SW 1271 (cell line): ENCODE data around the gene RNF32.
"Not testable (repeated sequence)": the region's sequence is repeated elsewhere in the genome, so short reads cannot be mapped to it uniquely, and the experiment has no call there.

Source experiments
- DNase-seq, 2 experiments: peaks; one replicate each; lab custom pipeline; 2025; lab: John Stamatoyannopoulos, UW

Gene RNF32

DNA sequence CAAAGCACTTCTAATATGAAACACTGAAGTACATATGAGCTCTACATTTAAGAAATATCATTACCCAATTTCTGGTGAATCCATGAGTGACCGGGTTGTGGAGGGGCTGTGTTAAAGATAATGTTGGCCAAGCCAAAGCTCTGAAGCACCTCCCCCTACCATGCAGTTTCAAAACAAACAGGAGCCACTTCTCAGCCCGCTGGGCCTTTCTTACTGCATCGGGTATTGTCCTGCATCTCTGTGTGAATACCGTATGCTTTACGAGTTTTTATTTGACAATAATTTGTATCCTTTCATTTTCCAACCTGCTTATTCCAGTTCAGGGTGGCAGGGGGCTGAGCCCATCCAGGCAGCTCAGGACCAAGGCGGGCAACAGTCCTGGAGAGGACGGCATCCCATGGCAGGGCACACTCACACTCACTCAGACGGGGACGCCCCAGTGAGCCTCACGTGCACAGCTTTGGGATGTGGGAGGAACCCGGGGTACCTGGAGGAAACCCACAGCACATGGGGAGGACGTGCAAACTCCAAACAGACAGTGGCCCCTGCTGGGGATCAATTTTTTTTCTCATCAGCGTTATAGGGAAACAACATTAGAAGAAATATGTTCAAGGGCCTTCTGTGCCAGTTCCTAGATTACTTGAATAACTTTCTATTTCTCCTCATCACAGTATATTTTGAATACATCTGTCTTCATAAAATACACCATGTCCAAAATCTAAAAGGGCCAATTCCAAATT, 1.9 kb downstream of the RNF32 start:
- no peak for DNase-seq

DNA sequence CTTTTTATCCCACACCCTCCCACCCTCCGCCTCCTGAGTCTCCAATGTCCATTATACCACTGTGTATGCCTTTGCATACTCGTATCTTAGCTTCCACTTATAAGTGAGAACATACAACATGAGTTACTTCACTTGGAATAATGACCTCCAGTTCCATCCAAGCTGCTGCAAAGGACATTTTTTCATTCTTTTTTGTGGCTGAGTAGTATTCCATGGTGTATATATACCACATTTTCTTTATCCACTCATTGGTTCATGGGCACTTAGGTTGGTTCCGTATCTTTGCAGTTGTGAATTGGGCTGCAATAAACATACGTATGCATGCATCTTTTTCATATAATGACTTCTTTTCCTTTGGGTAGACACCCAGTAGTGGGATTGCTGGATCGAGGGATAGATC, 6.8 kb downstream of the RNF32 start:
- not testable (repeated sequence) for DNase-seq

DNA sequence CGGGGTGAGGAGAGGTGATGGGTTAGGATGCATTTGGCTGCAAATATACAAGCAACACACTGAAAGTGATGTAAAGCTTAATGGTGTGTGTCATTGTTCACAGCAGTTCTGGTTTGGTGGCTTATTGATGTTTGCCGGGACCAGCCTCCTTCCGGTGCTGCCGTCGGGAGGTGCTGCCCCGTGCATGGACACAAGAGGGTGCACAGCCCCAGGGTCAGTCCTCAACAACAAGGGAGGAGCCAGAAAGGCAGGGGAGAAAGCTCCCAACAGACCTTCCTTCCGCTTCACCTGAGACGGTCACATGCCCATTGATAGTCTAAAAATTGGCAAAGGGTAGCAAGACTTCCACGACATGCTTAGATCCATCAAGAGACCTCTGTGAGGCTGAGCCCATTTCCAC, 9.5 kb downstream of the RNF32 start:
- no peak for DNase-seq

DNA sequence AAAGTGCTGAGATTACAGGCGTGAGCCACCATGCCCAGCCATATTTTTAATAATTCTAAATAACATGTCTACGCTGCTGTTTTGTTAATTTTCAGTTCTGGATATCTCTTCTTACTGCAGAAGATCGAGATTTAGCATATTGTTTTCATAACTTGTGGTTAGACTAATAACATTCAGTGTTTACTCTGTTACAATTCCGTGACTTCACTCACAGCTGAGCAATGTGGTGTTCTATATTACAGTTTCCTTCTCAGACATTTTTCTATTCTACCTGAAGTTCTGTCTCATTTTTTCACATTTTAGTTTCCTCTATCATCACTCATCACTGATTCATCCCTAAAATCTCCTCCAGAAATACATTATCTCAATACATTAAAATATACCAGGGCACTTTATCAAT, 10.9 kb downstream of the RNF32 start:
- DNase-seq: no peak

DNA sequence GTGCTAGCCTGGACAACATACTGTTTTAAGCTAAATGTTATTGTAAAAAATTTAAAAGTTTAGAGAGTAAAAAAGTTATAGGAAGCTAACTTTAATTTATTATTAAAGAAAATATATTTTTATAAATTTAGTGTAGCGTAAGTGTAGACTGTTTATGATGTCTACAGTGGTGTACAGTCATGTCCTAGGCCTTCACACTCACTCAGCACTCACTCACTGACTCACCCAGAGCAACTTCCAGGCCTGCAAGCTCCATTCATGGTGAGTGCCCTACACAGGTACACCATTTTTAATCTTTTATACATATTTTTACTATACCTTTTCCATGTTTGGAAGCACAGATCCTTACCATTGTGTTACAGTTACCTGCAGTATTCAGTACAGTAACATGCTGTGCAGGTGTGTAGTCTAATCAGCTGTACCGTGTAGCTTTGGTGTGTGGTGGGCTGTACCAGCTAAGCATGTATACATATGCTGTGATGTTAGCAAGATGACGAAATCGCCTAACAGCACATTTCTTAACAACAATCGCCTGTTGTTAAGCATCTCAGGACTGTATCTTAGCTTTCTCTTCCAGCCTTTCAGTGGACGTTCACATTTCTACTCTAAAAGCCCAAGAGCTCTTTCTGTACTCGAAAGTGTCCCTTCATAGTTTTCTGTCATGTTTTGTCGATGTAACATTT, 12.5 kb downstream of the RNF32 start:
- no peak for DNase-seq

DNA sequence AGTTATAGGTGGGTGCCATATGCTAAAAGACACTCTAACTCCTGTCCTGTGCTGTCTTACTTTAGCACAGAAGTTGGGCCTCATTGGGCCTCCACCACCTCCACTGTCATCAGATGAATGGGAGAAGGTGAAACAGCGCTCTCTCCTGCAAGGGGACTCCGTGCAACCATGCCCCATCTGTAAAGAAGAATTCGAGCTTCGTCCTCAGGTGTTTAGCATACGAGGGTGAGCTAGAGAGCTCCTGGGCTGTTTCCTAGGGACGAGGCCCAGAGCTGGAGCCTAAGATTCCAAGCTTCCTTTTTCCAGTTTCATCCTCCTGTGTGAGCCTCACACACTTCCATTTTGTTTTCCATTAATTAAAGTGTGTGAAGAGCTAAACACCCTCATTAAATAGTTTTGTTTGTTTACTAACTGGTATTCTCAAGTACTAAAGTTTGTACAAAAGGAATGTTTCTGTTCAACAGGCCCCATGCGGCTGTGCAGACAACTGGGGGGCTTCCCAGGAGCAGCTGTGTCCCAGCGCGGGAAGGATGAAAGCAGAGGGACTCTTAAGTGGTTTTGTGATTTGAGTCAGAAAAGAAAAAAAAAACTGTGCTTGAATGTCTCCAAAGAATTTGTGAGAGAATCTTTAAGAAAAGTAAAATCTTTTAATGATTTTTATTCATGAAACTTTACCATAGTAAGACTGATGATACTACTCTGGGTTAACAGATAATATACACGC, 14.1 kb downstream of the RNF32 start:
- DNase-seq: no peak

DNA sequence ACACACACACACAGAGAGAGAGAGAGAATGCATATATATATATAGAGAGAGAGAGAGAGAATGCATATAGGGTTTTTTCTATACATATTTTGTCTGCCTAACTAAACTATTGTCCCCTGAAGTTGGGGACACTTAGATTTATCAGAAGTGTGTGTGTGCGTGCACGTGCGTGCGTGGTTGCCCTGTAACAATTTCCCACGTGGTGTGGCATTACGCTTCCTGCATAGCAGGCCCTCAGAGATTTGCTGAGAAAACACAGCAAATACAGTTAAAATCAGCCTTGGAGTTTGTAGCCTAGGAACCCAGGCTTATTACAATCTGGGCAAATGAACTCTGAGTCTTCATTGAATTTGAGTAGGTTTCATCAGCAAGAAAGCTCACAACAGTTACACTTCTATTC, 14.7 kb downstream of the RNF32 start:
- no peak for DNase-seq

DNA sequence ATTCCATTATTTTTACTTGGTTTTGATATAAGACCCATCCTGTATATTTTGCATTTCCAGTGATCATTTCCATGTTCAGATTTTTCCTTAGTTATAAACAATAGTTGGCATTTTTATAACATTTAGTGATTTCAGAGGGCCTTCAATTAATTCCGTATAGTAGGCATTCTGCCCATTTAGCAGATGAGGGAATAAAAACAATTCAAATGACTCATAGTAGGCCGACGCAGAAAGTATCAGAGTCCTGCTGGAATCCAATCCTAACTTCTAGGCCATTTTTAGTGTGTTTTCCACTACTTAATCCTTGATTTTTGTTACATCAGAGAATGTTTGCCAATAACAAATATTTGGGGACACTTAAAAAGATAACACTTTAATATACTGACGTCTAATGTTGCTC, 15.4 kb downstream of the RNF32 start:
- DNase-seq: no peak

DNA sequence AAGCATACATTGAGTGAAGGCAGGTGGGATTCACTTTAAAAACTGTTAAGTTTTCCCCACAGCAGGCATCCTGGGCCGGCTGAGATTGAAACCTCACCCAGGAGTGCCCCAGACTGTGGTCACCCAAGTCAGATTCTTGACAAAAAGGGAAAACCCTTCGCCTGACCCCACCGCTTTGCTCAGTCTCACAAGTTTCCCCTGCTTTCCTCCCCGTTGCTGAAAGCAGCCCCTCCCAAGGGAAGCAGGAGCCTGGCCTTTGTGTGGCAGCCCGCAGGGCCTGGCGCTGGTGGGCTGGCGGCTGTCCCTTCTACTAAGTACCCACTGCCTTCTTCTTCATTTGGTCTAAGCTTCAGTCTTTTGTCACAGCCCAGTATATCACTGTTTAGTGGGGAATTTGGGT, 16.0 kb downstream of the RNF32 start:
- DNase-seq: no peak

DNA sequence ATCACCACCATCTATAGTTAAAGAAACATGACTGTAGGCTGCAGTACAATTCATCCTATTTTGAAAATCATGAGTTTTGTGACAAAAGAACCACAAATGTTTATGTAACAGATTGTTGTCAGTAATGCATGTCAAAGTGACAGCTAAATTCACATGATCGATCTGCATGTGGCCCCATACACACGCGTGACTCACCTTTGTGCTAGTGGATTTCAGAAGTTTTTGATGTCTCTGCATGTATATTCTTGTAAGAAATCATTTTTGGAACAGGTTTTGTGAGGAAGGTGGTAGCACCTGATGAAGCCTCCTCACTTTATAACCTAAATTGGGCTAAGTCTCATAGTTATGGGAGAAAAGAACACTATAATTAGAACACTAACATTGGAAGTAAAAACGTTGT, 17.1 kb downstream of the RNF32 start:
- DNase-seq: no peak

DNA sequence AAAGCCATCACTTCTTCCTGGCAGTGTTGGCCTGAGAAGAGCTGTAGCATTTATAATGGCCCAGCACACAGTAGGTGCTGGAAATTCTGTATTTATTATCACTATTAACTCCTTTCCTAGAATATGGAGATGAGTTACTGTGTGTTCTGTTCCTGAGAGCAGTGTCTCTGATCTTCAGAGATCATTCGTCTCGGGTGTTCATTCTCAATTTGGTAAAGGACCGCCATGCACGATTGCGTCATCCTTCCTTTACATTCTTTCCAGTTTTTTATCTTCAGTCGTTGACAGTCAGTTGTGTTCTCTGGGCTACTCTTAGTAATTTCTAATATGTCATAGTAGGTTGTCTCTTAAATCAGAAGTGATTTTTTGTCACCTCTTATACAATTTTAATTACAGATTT, 18.6 kb downstream of the RNF32 start:
- no peak for DNase-seq

DNA sequence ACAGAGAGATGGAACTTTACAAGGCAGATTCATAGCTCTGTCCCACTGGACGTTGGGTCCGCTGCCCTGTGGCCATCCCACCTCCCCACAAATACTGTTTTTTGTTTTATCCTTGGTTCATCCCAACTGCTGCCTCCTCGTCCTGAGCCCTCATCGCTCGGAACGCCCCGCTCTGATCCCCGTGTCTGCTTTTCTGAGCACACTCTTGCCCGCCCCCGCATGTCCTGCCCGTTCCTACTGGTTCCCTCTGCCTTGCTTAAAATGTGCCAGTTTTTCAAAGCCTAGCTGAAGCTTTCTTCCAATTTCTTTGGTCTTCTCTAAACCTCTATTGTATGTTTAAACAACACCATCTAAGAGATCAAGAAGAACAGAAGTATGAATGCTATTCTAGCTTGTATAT, 19.4 kb downstream of the RNF32 start:
- DNase-seq: no peak

DNA sequence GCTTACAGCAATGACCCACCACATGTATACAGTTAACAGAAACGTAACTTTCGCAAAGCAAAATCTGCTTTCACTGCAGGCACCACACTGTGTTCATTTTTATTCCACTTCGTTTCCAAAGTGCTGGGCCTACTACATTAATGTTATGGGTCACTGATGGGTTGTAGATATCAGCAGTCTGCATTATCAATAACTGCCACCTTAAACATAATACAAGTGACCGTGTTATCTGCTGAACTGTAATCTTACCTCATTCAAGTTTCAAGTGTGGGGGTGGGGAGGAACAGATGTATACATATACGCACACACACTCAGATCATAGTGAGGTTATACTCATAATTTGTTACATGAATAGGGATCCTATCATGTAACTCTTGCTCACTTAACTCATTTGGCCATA, 21.1 kb downstream of the RNF32 start:
- no peak for DNase-seq

DNA sequence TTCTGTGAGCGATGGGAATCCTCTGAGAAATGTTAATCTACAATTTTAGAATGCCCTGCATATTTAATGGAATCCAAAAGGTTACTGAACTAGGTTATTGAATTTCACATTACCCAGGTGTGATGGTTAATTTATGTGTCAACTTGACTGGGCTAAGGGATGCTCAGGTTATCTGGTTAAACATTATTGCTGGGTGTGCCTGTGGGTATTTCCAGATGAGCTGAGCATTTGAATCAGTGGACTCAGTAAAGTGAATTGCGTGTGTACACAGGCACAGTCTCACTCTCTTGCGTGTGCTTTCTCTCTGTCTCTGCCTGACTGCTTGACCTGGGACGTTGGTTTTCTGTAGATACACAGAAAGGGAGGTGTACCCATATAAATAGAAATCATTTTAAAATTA, 21.7 kb downstream of the RNF32 start:
- DNase-seq: no peak

DNA sequence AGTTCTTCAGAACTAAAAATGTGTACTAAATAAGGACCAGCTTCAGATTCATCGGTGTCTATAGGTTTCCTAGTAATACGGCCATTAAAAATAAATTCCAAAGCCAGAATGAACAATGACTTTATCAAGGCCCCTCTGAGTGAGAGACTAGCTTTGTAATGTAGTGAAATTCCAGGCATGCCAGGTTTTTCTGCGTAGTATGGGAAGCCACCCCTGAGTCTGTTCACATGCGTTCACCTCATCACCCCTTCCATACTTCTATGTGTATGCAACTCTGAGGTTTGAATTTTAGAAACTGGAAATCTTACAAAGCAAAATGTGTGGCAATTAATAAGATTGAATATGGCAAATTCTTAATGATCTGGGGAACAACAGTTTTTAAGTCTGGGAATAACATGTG, 24.5 kb downstream of the RNF32 start:
- DNase-seq: no peak

DNA sequence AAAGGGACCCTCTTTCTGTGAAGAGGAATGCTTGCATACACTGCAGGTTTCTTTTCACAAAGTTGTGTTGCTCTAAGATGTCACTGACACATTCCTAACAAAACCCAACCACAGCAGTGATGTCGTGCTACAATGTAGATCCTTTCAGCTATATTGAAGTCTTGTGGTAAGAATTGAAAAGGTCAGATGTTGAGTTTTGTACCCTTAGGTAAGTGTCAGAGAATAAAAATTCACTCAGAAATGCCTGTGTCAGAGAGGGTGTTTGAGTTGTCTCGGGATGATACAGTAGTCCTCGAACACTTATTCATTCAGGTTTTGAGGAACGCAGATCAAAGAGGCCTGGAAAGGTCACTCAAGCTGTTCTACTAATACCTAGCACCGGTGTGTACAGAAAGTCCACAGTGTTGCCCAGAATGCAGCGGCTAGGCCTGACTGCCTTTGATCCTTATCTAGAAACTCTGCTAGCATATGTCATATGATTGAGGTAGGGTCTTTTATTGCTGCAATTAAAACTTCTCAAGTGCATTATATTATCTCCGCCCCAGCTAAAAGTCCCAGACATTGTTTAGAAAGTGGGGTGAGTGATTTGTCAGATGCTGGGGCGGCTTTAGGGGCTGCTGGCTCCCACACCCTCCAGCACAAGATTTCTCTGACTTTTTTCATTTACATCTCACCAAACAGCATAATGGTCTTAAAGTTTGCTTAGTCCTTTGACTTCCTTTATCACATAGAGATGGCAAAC, 26.0 kb downstream of the RNF32 start:
- no peak for DNase-seq

DNA sequence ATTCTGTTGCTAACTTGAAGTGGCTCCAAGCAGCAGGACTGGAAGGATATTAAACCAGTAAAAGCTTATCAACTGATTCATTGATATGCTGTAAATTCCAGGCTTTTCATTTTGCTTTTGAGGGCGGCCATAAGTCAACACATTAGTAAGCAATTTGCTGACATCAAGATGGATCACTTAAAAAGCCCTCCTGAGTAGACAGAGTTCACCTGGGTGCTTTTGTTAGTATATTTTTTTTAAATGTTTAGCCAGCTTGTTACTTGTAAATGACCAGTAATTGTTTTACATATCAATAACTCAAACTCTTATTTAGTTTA, 26.5 kb downstream of the RNF32 start:
- DNase-seq: no peak

DNA sequence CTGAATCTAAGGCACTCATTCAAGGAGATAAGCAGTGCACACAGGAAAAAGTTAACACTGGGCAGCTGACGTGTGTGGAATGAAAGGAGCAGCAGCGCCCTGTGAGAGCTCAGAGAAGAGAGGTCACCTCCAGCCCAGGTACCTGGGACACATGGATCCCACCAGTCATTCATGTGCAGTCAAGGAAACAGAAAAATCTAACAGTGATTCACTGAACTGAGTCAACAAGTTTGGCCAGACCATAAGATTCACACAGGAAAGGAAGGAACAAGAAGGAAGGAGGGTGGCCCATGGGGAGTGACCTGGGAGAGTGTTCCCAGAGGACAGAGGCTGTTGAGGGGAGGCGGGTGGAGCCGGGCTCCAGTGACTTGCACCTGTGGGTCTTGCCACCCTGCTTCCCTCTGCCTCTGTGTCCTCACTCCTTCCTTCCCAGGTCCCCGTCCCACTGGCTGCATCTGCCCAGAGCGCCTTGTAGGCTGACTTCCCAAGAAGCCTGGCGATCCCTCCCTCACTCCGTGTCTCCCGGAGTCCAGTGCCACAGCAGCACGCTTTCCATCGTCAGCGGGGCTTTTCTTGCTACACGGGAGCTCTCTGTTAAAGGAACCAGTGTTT, 27.7 kb downstream of the RNF32 start:
- DNase-seq: no peak

DNA sequence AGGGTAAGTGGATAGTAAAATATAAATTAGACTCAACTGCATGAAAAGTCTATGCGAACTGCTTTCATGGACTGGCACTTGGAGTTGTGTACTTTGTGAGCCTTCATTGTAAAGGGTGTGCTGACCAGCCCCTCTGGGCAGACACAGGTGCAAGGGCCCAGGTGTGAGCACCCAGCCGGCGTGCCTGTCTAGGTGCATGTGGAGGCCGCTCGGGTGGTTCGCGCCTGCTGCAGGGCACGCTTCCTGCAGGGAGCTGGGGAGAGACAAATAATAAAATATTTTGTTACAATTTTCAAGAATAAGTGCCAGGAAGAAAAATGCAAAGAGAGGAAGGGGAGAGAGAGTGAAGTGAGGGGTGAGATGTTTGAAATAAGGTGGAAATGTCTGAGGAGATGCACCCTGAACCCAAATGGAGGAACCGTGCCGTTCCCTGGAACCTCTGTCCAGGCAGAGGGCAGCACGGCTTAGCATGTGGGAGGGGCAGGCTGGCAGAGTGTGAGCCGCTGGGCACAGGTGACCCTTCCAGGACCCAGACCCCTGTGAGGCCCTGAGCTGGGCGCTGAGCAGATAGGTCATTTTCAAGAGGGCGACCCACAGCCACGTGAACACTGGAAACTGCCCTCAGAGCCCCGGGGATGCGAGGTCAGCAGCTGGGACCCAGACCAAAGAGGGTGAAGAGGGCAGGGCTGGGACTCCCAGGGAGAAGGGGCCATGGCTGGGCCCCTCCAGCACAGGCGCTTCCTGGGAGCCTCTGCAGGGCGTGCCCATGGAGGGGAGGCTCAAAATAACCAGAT, 28.7 kb downstream of the RNF32 start:
- no peak for DNase-seq

DNA sequence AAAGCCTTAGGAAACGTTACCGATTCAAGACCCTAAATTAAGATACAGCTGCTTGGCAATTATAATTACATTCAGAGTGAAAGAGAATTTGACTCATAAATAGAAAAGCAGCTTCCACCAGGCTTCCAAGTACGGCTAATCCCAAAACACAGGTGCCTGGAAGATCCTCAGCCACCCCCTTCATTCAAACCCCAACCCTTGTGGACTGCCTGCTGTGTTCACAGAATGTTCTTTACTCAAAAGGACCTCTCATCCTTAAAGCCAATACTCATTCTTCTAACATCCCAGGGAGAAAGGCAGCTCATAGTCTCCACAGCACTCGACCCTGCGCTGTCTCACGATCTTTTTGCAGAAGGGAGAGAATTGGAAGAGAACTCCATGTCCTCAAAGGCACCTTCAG, 32.9 kb downstream of the RNF32 start:
- DNase-seq: no peak

DNA sequence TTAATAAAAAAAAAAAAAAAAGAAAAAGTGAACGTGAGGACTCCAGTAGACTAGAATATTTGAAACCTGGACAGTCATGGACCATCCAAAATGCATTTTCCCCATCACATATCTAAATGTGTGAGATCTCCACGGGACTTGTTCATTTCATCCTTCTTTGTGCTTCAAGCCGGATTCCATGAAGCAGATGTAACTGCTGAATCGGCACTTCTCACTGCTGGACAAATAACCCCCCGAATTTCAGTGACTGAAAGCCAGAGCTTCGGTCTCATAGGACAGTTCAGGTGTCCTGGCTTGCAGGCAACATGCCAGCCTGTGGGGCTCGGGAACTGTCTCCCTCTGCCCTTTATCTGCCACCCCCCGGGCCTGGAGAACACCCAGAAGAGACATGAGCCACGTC, 33.3 kb downstream of the RNF32 start:
- no peak for DNase-seq

DNA sequence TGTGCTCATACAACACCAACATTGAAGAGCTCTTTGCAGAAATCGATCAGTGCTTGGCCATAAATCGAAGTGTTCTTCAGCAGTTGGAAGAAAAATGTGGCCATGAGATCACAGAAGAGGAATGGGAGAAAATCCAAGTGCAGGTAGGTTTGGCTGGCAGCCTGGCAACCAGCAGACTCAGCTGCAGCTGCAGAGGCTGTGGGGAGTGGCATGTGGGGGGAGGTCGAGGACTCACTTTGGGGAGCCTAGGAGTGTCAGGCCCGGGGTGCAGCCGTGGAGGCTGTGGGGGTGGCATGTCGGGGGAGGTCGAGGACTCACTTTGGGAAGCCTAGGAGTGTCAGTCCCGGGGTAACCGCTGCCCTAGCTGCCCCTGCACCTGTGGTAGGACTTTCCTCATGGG, 35.1 kb downstream of the RNF32 start:
- DNase-seq: no peak
